ENCODE results near the gene TULP1. TPM values are rescaled to one million over a fixed set of nuclear protein-coding genes. Genes with fewer than 3 reads are reported as not detected.

The TULP1 gene
- total and polyA plus RNA-seq, 2 of the 8 experiments (the other 6 are each of a cell fraction or from before 2014, with no cell fraction given): 3.2 to 6.8 TPM

DNA sequence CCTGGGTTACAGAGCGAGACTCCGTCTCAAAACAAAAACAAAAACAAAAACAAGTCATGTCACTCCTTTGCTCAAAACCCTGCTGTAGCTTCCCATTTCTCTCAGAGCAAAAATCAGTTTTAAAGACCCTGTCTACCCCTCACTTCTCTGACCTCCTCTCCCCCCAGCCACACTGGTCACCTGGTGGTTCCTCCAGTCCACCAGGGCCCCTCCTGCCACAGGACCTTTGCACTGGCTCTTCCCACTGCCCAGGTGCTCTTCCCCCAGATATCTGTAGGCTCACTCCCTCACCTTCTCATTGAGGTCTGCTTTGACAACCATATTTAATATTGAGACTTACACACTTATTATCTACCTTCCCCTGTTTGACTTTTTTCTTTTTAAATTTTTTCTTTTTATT is 10.9 kb downstream of the TULP1 start:
- ChIA-PET CTCF (ENCODE audit: partially characterized antibody) (interaction anchor here (0.7 to 1.4 kb wide), 6 partner anchors 15 to 287 kb away, joined by 3 to 6 read pairs (median 4); no protein-coding TSS in a partner anchor), POLR2A (ENCODE audit: partially characterized antibody) (interaction anchor here (0.6 to 37.6 kb wide), 6 partner anchors 15 to 57 kb away, joined by 3 to 1319 read pairs (median 3); partner anchors contain the start of gene RPL10A)
- WGBS, 2 experiments (ENCODE audit: extremely low coverage in 1 of 2, insufficient coverage in 1 of 2, insufficient read length in 1 of 2, insufficient replicate concordance in 2 of 2, low coverage in 1 of 2, low lambda C conversion rate in 2 of 2, missing lambda C conversion rate in 1 of 2): 100% methylated on average over 2 of the region's 2 CpGs; no CpG with 5 or more reads in 1 of the 2 experiments
- H2AK5ac ChIP-seq (ENCODE audit: low read depth, low read length): no peak overlapping the region
- no peak overlapping the region for H4K5ac ChIP-seq (ENCODE audit: insufficient read length, low read depth, low read length)
- H3K79me1 ChIP-seq (ENCODE audit: low read depth, low read length): no peaks in the 10 kb centered on the region
- no peak overlapping the region for H3K27ac ChIP-seq (ENCODE audit: low read depth, low read length)
- H4K91ac ChIP-seq (replicated peaks; ENCODE audit: insufficient read length, low read length): no peak overlapping the region
- no peaks in the 10 kb centered on the region for H3K79me2 ChIP-seq (ENCODE audit: control insufficient read depth in 1 of 2, insufficient read depth in 2 of 2, low read length in 2 of 2)
- peaks cover 6% of the 10 kb centered on the region; the same call in 1 of the 2 replicates for H3K23me2 ChIP-seq (ENCODE audit: low read depth, low read length)
- no peak overlapping the region for H2BK5ac ChIP-seq (ENCODE audit: low read depth, low read length)
- no peak overlapping the region for H3K9ac ChIP-seq (replicated peaks in 1 of 4; ENCODE audit: extremely low read depth in 1 of 4, low read depth in 3 of 4, low read length in 3 of 4)
- H2BK15ac ChIP-seq (ENCODE audit: low read length): no peak overlapping the region
- H2AFZ ChIP-seq (ENCODE audit: low read length): no peak overlapping the region
- H2BK120ac ChIP-seq (replicated peaks; ENCODE audit: low read depth, low read length): no peak overlapping the region
- no peaks in the 10 kb centered on the region for H3K36me3 ChIP-seq (ENCODE audit: control insufficient read depth in 2 of 4, insufficient read depth in 4 of 4, low read length in 3 of 4)
- no peaks in the 10 kb centered on the region for H3K9me3 ChIP-seq (ENCODE audit: insufficient read depth in 2 of 2, low read depth in 1 of 2, low read length in 1 of 2)
- H2BK12ac ChIP-seq (ENCODE audit: low read depth, low read length): no peak overlapping the region
- TF ChIP-seq, protein P1, sequence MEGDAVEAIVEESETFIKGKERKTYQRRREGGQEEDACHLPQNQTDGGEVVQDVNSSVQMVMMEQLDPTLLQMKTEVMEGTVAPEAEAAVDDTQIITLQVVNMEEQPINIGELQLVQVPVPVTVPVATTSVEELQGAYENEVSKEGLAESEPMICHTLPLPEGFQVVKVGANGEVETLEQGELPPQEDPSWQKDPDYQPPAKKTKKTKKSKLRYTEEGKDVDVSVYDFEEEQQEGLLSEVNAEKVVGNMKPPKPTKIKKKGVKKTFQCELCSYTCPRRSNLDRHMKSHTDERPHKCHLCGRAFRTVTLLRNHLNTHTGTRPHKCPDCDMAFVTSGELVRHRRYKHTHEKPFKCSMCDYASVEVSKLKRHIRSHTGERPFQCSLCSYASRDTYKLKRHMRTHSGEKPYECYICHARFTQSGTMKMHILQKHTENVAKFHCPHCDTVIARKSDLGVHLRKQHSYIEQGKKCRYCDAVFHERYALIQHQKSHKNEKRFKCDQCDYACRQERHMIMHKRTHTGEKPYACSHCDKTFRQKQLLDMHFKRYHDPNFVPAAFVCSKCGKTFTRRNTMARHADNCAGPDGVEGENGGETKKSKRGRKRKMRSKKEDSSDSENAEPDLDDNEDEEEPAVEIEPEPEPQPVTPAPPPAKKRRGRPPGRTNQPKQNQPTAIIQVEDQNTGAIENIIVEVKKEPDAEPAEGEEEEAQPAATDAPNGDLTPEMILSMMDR (IDR thresholded peaks at IDR 0.05; ENCODE audit: control extremely low read depth in 1 of 3, insufficient read depth in 1 of 3, low read depth in 1 of 3, low read length in 3 of 3): no peak
- TF ChIP-seq KDM1A (IDR thresholded peaks at IDR 0.05; ENCODE audit: borderline replicate concordance, low read length): peak; percentile 89
- H2BK20ac ChIP-seq (ENCODE audit: low read length): no peak overlapping the region
- peaks cover 0 to 8% (median 3%) of the 10 kb centered on the region in 4 experiments; a peak in 4 of 7 replicates for H3K27me3 ChIP-seq (replicated peaks in 1 of 4; ENCODE audit: control insufficient read depth in 3 of 4, extremely low read depth in 1 of 4, insufficient read depth in 3 of 4, low read length in 3 of 4)
- no peak overlapping the region for H3K14ac ChIP-seq (ENCODE audit: insufficient read length)
- H4K8ac ChIP-seq (ENCODE audit: extremely low read depth, insufficient read depth, low read length): no peak overlapping the region
- H3K56ac ChIP-seq (replicated peaks; ENCODE audit: insufficient read length, low read depth, low read length): no peak overlapping the region
- no peaks in the 10 kb centered on the region for H4K20me1 ChIP-seq (replicated peaks in 1 of 2; ENCODE audit: control insufficient read depth in 1 of 2, insufficient read depth in 2 of 2, low read length in 2 of 2)
- H3K18ac ChIP-seq (ENCODE audit: extremely low read depth, low read length): no peak overlapping the region
- FAIRE-seq: no peak
- no peak overlapping the region for H3K23ac ChIP-seq (ENCODE audit: insufficient read length)
- H3K4me1 ChIP-seq (replicated peaks in 1 of 4; ENCODE audit: control insufficient read depth in 3 of 4, insufficient read depth in 4 of 4, low read length in 3 of 4): peaks cover 0 to 20% (median 11%) of the 10 kb centered on the region in 4 experiments; a peak in 6 of 7 replicates
- H3K4me3 ChIP-seq (ENCODE audit: extremely low read depth in 1 of 4, insufficient read depth in 2 of 4, low read depth in 3 of 4, low read length in 4 of 4): no peak overlapping the region
- no peak overlapping the region for H3K4me2 ChIP-seq (ENCODE audit: insufficient read depth in 1 of 2, low read depth in 2 of 2, low read length in 2 of 2)
- H3K4ac ChIP-seq (replicated peaks; ENCODE audit: insufficient read length, low read depth, low read length): no peak overlapping the region
- DNase-seq (ENCODE audit: low read depth in 1 of 2, low spot score in 2 of 2): no peak
